ENCODE data around the gene ENTHD1.

Gene ENTHD1

GRCh38 chr22:39893526-39893925, at the start of gene ENTHD1:
Gene ENTHD1 (minus strand): TSS chr22:39893760. CDS start chr22:39887748, 6,012 bp downstream.
- DNase-seq (ENCODE audit: low read depth), result no peak

GRCh38 chr22:39943337-39943736, 49.8 kb upstream of the ENTHD1 start:
- DNase-seq (ENCODE audit: low read depth), result no peak

DNA sequence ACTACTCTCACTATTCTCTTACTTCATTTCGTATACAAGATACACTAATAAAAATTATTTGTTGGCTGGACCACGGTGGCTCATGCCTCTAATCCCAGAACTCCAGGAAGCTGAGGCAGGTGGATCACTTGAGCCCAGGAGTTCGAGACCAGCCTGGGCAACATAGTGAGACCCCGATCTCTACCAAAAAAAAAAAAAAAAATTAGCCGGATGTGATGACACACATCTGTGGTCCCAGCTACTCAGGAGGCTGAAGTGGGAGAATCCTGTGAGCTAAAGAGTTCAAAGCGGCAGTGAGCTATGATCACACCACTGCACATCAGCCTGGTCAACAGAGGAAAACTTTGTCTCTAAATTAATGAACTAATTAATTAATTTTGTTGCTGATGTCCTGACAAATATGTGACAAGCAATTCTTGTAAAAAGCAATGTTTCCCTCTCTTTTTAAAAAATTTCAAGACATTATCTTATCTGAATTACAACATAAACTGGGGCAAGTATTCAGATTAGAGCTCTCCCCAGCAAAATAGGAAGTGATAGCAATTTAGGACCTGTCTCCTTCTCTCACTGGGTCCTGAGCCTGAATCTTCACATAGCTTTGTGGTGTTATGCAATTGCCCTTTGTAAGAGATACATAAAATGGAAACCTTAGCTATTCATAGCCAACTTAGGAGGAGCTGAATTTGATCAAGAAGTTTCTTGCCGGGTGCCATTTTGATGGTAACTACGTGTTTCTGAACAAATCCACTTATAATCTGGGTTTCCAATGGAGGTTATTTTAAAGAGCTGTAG, 49.1 kb upstream of the ENTHD1 start:
- DNase-seq (ENCODE audit: low read depth), result no peak

DNA sequence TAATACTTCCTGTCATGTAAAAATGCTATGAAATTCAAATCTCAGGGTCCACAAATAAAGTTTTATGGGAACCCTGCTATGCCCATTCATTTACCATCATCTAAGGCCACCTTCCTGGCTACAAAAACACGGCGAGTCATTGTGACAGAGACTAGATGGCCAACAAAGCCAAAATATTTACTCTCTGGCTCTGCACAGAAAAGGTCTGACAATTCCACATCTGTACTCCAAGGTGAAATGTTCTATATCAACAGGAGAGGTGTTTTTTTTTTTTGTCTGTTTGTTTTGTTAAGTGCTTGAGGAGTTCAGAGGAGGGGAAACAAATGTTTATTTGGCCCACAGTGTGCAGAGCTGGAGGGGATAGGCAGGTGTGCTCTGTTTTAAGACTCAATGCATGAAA, 48.0 kb upstream of the ENTHD1 start:
- DNase-seq (ENCODE audit: low read depth), result no peak

DNA sequence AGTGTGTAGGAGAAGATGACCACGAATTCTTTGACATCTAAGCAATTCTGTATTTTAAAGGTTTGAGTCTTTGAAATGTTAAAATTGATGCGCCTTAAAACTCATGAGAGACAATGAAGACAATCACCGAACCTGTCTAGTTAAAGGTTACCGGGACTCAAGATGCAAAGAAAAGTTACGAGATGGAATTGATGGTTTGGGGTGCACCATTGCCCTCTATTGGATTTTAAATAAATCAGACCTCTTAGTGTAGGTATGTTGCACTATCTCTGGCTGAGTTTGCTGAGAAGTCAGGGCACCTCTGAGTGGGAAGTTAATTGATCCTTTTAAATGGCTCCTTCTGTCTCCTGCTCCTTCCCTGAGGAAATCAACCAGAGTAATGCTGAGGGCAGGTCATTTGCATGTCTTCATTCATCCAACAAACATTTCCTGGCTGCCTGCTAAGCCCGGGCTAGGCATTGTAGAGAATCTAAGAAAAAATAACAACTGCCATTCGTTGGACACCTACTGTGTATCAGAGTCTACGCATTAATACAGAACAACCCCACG, 47.3 kb upstream of the ENTHD1 start:
- DNase-seq (ENCODE audit: low read depth), result no peak

DNA sequence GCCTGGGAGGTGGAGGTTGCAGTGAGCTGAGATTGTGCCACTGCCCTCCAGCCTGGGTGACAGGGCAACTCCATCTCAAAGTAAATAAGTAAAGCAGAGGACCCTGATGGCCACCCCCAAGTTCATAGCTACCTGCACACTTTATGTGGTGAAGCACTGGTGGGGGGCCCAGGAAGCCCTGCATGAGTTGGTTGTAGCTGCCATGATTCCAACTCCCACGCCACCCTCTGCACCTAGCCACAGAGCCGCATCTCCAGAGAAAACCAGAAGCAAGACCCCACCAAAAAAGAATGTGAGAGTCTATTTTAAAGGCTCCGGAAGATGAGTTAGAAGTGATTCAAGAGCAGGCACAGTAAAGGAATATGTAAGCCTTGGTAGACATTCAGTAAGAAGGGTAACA, 46.3 kb upstream of the ENTHD1 start:
- DNase-seq (ENCODE audit: low read depth), result no peak

- no peak for DNase-seq (ENCODE audit: low read depth)
Observed at GRCh38 chr22:39938509-39939111, 45.0 kb upstream of the ENTHD1 start.

GRCh38 chr22:39937906-39938305, 44.3 kb upstream of the ENTHD1 start:
- DNase-seq (ENCODE audit: low read depth), result no peak

GRCh38 chr22:39936523-39937145, 43.1 kb upstream of the ENTHD1 start:
- DNase-seq (ENCODE audit: low read depth), result no peak

GRCh38 chr22:39935612-39936011, 42.1 kb upstream of the ENTHD1 start:
- no peak for DNase-seq (ENCODE audit: low read depth)

DNA sequence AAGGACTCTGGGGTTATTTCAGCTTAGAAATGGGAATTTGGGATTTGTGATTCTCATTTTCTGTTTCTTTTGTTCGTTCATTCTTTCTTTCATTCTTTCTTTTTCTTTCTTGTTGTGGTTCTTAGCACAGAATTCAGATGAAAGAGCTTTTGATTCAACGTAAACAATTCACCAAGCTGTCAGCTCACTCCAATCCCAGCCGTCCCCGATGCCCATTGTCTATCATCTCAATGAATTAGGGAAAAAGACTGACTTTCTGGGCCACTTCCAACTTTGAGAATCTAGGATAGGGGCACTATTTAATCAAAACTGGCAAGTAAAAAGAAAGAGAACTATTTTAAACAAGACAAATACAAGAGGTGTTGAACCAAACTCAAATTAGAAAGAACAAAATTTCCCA, 41.6 kb upstream of the ENTHD1 start:
- DNase-seq (ENCODE audit: low read depth), result no peak

DNA sequence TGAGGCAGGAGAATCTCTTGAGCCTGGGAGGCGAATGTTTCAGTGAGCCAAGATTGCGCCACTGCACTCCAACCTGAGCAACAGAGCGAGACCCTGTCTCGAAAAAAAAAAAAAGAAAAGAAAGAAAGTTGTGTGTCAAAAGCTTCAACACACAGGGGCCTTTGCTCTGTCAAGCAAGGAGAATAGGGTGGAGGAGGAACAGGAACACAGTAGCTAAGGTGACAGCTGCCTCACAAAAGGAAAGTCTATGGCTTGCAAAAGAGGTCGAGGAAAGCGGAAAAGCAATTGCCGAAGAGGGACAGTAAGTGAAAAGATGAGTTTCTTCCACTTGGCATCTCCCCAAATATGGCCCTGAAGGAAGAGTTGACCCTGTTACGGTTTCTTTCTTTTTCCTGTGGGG, 40.2 kb upstream of the ENTHD1 start:
- DNase-seq (ENCODE audit: low read depth), result no peak

DNA sequence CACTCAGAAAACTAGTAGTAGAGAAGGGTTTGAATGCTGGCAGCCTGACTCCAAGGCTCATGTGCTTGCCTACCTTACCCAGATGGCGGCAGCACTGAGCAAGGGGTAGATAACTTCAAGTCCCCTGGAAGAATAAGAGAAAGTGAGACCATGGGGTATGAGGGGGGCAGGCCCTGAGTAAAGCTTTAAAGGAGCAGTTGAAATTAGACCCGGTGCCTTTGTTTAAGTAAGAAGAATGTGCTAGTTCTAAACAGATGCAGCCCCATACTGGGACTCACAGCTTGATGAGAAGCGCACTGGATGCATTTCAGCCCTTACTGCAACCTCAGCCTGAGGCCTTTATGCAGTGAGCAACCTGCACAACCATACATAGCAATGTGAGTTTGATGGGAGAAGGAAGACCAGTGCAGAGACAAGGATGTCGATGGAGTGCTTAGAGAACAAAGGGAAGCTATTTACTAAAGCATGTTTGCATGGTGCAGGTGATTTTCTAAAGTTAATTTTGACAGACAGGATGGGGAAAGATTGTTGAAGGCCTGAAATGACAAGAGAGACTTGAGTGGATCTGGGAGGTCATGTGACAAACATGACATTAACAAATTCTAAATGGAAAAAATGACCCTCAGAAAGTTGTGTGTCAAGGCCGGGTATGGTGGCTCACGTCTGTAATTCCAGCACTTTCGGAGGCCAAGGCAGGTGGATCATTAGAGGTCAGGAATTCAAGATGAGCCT, 39.5 kb upstream of the ENTHD1 start:
- no peak for DNase-seq (ENCODE audit: low read depth)

- DNase-seq (ENCODE audit: low read depth), result no peak
Observed at GRCh38 chr22:39932166-39932565, 38.6 kb upstream of the ENTHD1 start.

DNA sequence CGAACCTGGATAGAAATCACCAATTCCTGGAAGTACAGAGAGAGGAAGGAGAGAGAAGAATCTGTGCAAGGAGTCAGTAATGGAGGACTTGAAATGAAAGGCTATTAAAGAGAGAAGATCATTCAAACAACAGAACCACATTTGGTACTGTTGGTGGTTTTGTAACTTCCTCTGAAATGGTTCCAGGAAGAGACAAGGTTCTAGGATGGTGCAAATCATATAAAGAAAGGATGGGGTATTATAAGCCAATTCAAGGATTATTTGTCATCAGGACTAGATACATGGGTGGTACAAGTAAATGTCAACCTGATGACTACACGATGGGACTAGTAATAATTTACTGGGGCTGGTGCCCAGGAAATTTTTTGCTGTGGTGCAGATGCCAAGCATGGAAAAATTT, 37.7 kb upstream of the ENTHD1 start:
- DNase-seq (ENCODE audit: low read depth), result no peak

- DNase-seq (ENCODE audit: low read depth), result no peak
Observed at GRCh38 chr22:39928536-39929520, 35.3 kb upstream of the ENTHD1 start.

- no peak for DNase-seq (ENCODE audit: low read depth)
Observed at GRCh38 chr22:39927544-39927943, 34.0 kb upstream of the ENTHD1 start.

DNA sequence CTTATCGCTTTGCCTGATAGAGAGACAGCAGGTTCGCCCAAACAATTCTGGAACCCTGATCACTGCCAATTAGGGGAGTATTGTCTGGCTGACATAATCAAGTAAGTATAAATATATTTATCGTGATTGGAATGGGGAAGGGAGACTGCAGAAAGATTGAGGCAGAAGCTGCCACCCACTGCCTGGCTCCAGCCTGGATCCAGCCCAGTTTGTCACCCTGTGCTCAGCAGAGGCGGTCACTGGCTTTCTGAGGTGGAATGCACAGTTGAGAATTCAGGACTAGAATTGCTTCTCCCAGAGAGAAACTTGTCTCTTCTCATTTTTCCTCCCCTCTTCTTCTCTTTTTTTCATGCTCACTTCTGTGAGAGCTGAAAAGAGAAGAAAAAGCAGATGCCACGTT, 33.2 kb upstream of the ENTHD1 start:
- no peak for DNase-seq (ENCODE audit: low read depth)

- DNase-seq (ENCODE audit: low read depth), result no peak
Observed at GRCh38 chr22:39925909-39926679, 32.5 kb upstream of the ENTHD1 start.

- no peak for DNase-seq (ENCODE audit: low read depth)
Observed at GRCh38 chr22:39925273-39925672, 31.7 kb upstream of the ENTHD1 start.
